Gastroesophageal sphincter (tissue), 4 donors: ENCODE measurements around the gene FAM50B. TPM values are rescaled to one million over a fixed set of nuclear protein-coding genes. Genes with fewer than 3 reads are reported as not detected.
A peak's percentile ranks its signal among the peaks of the same experiment; 100 is the strongest.

ENCODE experiments used
- ATAC-seq: fragments of 150-250 bp; one replicate; pipeline ENCODE4 v1.9.1; 2016; ENCODE audit warnings: mild to moderate bottlenecking, moderate library complexity
- H3K27ac ChIP-seq, 4 donors: fragments of 200-600 bp; sonication (generic) in 3 of 4; 1 replicate in 3 of 4; 2 replicates in 1 of 4; pipeline ENCODE4 v1.5.1; 2016 to 2019
- H3K27me3 ChIP-seq: fragments of 200-600 bp; sonication (generic); one replicate; pipeline ENCODE4 v1.5.1; 2019
- H3K36me3 ChIP-seq, 2 donors: fragments of 200-600 bp; sonication (generic); one replicate each; pipeline ENCODE4 v1.5.1; 2019; ENCODE audit warnings: control low read depth in 1 of 2
- H3K4me1 ChIP-seq, 3 donors: fragments of 200-600 bp; sonication (generic); 1 replicate in 2 of 3; 2 replicates in 1 of 3; pipeline ENCODE4 v1.5.1; 2016 to 2019; ENCODE audit warnings: control low read depth in 2 of 3
- H3K4me3 ChIP-seq, 2 donors: fragments of 200-600 bp; sonication (generic); one replicate each; pipeline ENCODE4 v1.5.1; 2019; ENCODE audit warnings: mild to moderate bottlenecking in 1 of 2, moderate library complexity in 1 of 2
- H3K9me3 ChIP-seq, 3 donors: fragments of 200-600 bp; sonication (generic); one replicate each; pipeline ENCODE4 v1.5.1; 2017 to 2019; ENCODE audit warnings: control low read depth in 2 of 3
- CTCF ChIP-seq, 4 experiments: fragments of 200-600 bp in 2 of 4; fragments of 450-650 bp in 2 of 4; sonication (generic) in 1 of 4; IDR thresholded peaks; one replicate each; pipeline ENCODE4 v1.5.1; 2017 to 2019; ENCODE audit warnings: antibody characterized with exemption in 4 of 4, mild to moderate bottlenecking in 2 of 4, moderate library complexity in 2 of 4
- EP300 ChIP-seq: sonication (generic); formaldehyde crosslinking; IDR thresholded peaks from one replicate; pipeline ENCODE4 v1.6.1; 2017; ENCODE audit warnings: antibody characterized with exemption, mild to moderate bottlenecking
- POLR2A ChIP-seq, 2 donors: fragments of 450-650 bp; IDR thresholded peaks; one replicate each; pipeline ENCODE4 v1.6.1; 2017; ENCODE audit warnings: antibody characterized with exemption in 2 of 2, mild to moderate bottlenecking in 2 of 2, moderate library complexity in 1 of 2
- POLR2AphosphoS5 ChIP-seq: sonication (generic); formaldehyde crosslinking; IDR thresholded peaks from one replicate; pipeline ENCODE4 v1.6.1; 2017; ENCODE audit warnings: antibody characterized with exemption
- WGBS, 2 donors: methylation state at CpG; one replicate each; pipeline ENCODE4 v1.1.5; 2018; ENCODE audit warnings: low coverage in 1 of 2; 5-methylcytosine and 5-hydroxymethylcytosine counted together
- total RNA-seq, 4 donors: library from RNA; depleted of rRNA; stranded (reverse); fragments of >200 nt; gene quantifications; one replicate each; pipeline ENCODE4 v1.1.0, GENCODE V29; 2016

Gene FAM50B
- total RNA-seq, 4 donors from 2014 or later = 14.7 to 23.7 (median 18.8) TPM

- ATAC-seq = no peak
- Histone ChIP-seq H3K27ac (peak overlapping the region in 2 of 4 donors; percentile 30 to 67), H3K9me3 (no peaks in the 10 kb centered on the region), H3K27me3 (no peaks in the 10 kb centered on the region), H3K4me3 (no peak overlapping the region), H3K36me3 (no peaks in the 10 kb centered on the region), H3K4me1 (peaks cover 0 to 27% (median 9%) of the 10 kb centered on the region in 3 donors)
- TF ChIP-seq POLR2A (IDR thresholded peaks at IDR 0.05) (no peak), CTCF (IDR thresholded peaks at IDR 0.05) (no peak), EP300 (no peak)
- 62% methylated on average over 6 of the region's 9 CpGs for WGBS, 2 donors
Measured at GRCh38 chr6:3843379-3844096, 5.6 kb upstream of the FAM50B start.

DNA sequence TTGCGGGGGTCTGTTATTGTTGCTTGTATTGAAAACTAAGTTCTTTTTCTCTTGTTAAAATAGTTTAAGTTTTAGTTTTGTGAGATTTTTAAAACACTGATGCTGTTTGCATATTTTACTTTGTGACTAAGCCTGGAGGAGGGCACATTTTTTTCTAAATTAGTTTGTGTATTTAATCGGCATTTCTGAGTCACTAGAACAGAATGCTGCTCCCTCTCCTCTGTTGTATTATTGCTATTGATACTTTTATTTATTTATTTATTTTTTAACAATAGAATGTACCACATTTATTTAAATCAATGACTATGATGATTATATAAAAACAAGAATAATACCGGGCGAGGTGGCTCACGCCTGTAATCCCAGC lies 5.1 kb upstream of the FAM50B start:
- H3K9me3 ChIP-seq = no peaks in the 10 kb centered on the region
- no peak for ATAC-seq
- H3K4me1 ChIP-seq = peaks cover 0 to 30% (median 9%) of the 10 kb centered on the region in 3 donors
- H3K27me3 ChIP-seq = no peaks in the 10 kb centered on the region
- TF ChIP-seq EP300 (no peak), CTCF (IDR thresholded peaks at IDR 0.05) (no peak), POLR2A (IDR thresholded peaks at IDR 0.05) (no peak), POLR2AphosphoS5 (no peak)
- no peak overlapping the region for H3K4me3 ChIP-seq
- H3K36me3 ChIP-seq = no peaks in the 10 kb centered on the region
- peak overlapping the region in 2 of 4 donors; percentile 48 to 67 for H3K27ac ChIP-seq
- 69 to 83% methylated on average over 3 to 5 of the region's 5 CpGs for WGBS, 2 donors

GRCh38 chr6:3847521-3847920 lies 1.7 kb upstream of the FAM50B start:
- H3K4me3 ChIP-seq = no peak overlapping the region
- no peaks in the 10 kb centered on the region for H3K36me3 ChIP-seq
- 86 to 97% methylated on average over 3 of the region's 3 CpGs for WGBS, 2 donors
- H3K9me3 ChIP-seq = no peaks in the 10 kb centered on the region
- no peak for TF ChIP-seq POLR2AphosphoS5
- no peak for TF ChIP-seq POLR2A (IDR thresholded peaks at IDR 0.05)
- no peak for TF ChIP-seq EP300
- TF ChIP-seq CTCF (IDR thresholded peaks at IDR 0.05) = no peak
- peak overlapping the region in 2 of 4 donors; percentile 83 to 84 for H3K27ac ChIP-seq
- ATAC-seq = no peak
- H3K4me1 ChIP-seq = peaks cover 0 to 41% (median 6%) of the 10 kb centered on the region in 3 donors
- no peaks in the 10 kb centered on the region for H3K27me3 ChIP-seq

DNA sequence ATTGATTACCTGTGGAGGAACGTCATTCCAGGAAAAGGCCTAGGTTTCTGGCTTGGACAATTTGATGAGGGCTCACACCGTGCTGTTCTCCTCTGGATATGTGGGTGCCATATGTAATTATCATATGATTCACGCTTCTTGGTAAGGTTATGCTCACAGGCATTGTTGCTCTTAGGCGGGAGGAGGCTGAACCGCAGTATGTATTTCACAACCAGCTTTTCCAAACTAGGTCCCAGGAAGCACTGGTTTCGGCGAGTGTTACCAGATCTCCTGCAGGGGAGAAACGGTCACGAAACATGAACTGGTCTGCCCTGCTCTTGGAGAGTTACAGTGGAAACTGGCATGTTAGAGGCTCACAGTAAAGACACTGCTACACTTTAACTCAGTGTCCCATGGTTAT lies 793 bp upstream of the FAM50B start:
- peak overlapping the region in 1 of 2 donors; percentile 56 for H3K4me3 ChIP-seq
- H3K4me1 ChIP-seq = peaks cover 0 to 32% (median 3%) of the 10 kb centered on the region in 3 donors
- no peaks in the 10 kb centered on the region for H3K9me3 ChIP-seq
- no peaks in the 10 kb centered on the region for H3K27me3 ChIP-seq
- H3K27ac ChIP-seq = peak overlapping the region; percentile 30 to 84 (median 78)
- no peak for ATAC-seq
- WGBS, 2 donors = 85 to 88% methylated on average over 2 to 3 of the region's 9 CpGs
- H3K36me3 ChIP-seq = no peaks in the 10 kb centered on the region
- no peak for TF ChIP-seq POLR2A (IDR thresholded peaks at IDR 0.05)
- peak; percentile 14 for TF ChIP-seq POLR2AphosphoS5

GRCh38 chr6:3849681-3850450 lies 693 bp downstream of the FAM50B start:
- no peaks in the 10 kb centered on the region for H3K36me3 ChIP-seq
- peaks cover 0 to 32% (median 3%) of the 10 kb centered on the region in 3 donors for H3K4me1 ChIP-seq
- 74% methylated on average over 16 of the region's 73 CpGs; no CpG with 5 or more reads in 1 of the 2 donors for WGBS, 2 donors
- no peak for TF ChIP-seq POLR2AphosphoS5
- no peak for TF ChIP-seq CTCF (IDR thresholded peaks at IDR 0.05)
- no peak for TF ChIP-seq POLR2A (IDR thresholded peaks at IDR 0.05)
- TF ChIP-seq EP300 = no peak
- peak overlapping the region in 3 of 4 donors; percentile 73 to 84 (median 83) for H3K27ac ChIP-seq
- ATAC-seq = peak; percentile 14
- no peaks in the 10 kb centered on the region for H3K27me3 ChIP-seq
- H3K9me3 ChIP-seq = no peaks in the 10 kb centered on the region
- peak overlapping the region; percentile 31 to 56 for H3K4me3 ChIP-seq
